HuH-7.5 (cell line): ENCODE measurements around the gene IFTAP.
"Not testable (repeated sequence)": the region's sequence is repeated elsewhere in the genome, so short reads cannot be mapped to it uniquely, and the experiment has no call there.

Experiments
- DNase-seq: peaks from one replicate; pipeline ENCODE4 v3.0.0; 2011; ENCODE audit warnings: low spot score

The IFTAP gene

DNA sequence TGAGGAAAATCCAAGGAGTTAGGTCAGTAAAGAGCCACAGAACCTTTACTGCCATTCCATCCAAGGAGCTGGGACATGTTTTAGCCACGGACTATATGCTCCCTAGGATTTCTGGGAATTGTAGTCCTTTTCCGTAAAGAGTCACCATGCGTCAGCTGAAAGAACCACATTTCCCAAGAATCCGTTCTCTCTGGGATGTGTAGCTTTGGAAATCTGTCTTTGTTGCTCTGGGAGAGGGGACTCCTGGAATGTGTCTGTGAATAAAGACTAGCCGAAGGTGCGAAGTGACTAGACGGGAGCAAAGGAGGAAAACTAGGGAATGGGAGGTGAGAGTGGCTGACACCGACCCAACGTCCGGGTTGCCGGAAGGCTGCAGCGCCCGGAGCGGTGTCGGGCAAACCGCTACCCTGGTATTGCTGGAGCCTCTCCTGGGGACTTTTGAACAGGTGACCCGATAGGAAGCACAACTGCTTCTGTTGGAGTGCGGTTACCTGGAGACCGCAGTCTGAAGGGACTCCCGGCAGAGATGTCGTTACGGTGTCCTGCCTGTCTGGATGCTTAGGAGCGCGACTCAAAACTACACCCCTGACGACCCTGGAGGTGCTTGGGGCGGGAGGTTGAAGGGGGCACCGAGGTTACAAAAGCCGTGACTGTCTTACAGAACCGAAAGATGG, at the start of gene IFTAP:
TSS of gene IFTAP (plus strand) at position 187 of the 674 bp plus-strand sequence. CDS start 15,602 bp downstream, outside the sequence.
- DNase-seq: peak; percentile 52

GRCh38 chr11:36550385-36551115, 43.8 kb upstream of the IFTAP start:
- no peak for DNase-seq

DNA sequence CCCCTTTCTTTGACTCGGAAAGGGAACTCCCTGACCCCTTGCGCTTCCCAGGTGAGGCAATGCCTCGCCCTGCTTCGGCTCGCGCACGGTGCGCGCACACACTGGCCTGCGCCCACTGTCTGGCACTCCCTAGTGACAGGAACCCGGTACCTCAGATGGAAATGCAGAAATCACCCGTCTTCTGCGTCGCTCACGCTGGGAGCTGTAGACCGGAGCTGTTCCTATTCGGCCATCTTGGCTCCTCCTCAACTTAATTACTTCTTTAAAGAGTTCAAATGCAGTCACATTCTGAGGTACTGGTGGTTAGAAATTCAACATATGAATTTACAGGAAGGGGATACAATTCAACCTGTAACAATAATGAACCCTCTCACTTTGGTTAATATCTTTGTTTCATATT, 36.9 kb upstream of the IFTAP start:
- DNase-seq: not testable (repeated sequence)

DNA sequence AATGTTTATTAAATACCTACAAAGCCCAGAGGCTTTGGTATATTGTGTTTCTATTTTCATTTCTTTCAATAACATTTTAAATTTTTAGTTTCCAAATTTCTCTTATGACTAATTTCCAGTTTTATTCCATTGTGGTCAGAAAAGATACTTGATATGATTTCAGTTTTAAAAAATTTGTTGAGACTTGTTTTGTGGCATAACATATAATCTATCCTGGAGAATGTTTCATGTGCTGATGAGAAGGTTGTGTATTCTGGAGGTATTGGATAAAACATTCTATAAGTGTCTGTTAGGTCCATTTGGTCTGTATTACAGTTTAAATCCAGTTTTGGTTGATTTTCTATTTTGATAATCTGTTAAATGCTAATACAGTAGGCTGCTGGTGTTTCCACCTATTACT, 36.3 kb upstream of the IFTAP start:
- no peak for DNase-seq

- no peak for DNase-seq
Measured at GRCh38 chr11:36558571-36559413, 35.5 kb upstream of the IFTAP start.

DNA sequence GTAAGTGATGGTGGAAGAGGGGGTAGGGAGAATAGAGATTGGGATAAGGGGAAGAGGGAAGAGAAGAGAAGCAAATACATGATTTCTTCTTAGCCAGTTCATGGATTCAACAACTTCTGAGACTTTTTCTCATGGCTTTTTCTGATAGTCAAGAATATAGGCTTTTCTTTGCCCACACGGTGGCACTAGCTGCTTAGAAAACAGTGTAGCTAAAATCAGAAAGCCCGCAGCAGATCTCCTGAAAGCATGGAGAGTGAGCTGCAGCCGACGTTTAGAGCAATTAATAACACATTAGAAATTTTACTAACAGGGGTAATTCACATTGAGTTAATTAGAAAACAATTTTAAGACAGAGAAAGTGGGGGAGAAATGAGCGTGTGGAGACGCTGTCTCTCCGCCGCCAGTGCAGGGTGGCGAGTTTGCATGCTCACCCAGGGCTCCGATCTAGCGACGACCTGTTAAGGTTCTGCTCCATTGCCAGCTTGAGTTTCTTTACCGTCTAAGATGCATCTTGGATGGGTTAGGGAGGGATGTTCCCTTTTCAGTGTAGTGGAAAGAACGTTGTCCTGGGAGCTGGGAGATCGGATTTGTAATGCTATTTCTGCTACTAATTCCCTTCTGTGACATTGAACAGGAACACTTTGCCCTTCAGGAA, 29.8 kb upstream of the IFTAP start:
- DNase-seq: no peak

DNA sequence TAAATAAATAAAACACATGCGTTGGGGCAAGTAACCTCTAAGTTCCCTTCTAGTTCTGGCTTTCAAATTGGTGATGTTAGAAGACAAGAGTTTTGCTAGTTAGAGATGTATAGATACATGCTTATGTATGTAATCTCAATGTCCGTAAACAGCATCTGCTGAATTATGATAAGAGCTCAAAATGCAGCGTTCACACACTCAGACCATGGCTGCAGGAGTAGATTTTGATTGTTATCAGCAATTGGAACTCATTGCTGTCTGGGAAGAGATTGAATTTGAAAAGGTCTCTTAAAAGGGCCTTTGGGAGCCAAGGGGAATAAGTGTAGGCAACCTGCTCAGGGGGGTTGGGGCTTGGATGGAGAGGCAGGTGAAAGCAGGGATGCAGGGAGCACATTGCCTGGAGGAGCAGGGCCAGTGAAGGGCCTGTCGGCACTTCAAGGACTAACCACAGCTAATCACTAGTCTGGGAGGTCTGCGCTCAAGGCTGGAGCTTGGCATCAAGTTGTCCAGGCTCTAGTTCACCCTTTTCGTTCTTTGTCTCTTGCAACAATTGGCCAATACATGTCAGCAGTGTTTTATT, 29.2 kb upstream of the IFTAP start:
- DNase-seq: no peak

GRCh38 chr11:36566407-36567053, 27.8 kb upstream of the IFTAP start:
- no peak for DNase-seq

GRCh38 chr11:36567694-36568093, 26.6 kb upstream of the IFTAP start, which contains the start of gene RAG1:
Gene RAG1 (plus strand): TSS chr11:36568007. CDS start chr11:36573305, 5,298 bp downstream.
- no peak for DNase-seq

GRCh38 chr11:36569095-36569494, 25.2 kb upstream of the IFTAP start:
- DNase-seq: no peak

- no peak for DNase-seq
Measured at GRCh38 chr11:36574486-36574885, 19.8 kb upstream of the IFTAP start.

DNA sequence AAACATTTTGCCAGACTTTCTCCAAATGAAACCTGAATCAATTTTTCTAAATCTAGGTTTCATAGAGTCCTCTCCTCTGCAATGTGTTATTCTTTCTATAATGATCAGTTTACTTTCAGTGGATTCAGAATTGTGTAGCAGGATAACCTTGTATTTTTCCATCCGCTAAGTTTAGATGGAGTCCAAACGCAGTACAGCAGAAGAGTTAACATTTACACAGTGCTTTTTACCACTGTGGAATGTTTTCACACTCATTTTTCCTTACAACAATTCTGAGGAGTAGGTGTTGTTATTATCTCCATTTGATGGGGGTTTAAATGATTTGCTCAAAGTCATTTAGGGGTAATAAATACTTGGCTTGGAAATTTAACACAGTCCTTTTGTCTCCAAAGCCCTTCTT, 16.9 kb upstream of the IFTAP start:
- no peak for DNase-seq

GRCh38 chr11:36577859-36578258, 16.4 kb upstream of the IFTAP start:
- DNase-seq: no peak

DNA sequence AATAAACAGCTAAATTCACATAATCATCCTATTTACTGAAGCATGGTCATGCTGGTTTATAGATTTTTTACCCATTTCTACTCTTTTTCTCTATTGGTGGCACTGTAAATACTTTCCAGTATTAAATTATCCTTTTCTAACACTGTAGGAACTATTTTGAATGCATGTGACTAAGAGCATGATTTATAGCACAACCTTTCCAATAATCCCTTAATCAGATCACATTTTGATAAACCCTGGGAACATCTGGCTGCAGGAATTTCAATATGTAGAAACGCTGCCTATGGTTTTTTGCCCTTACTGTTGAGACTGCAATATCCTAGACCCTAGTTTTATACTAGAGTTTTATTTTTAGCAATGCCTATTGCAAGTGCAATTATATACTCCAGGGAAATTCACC, 15.8 kb upstream of the IFTAP start:
- no peak for DNase-seq

DNA sequence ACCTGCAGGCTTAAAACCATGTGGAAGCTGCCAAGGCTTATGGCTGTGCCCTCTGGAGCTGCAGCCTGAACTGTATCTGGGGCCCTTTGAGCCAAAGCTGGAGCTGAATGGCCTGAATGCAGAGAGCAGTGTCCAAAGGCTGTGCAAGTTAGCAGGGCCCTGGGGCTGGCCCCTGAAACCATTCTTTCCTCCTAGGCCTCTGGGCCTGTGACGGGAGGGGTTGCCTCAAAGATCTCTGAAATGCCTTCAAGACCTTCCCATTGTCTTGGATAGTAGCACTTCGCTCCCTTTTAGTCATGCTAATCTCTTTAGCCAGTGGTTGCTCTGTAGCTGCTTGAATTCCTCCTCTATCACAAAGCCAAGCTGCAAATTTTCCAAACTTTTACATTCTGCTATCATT, 12.8 kb upstream of the IFTAP start:
- no peak for DNase-seq

DNA sequence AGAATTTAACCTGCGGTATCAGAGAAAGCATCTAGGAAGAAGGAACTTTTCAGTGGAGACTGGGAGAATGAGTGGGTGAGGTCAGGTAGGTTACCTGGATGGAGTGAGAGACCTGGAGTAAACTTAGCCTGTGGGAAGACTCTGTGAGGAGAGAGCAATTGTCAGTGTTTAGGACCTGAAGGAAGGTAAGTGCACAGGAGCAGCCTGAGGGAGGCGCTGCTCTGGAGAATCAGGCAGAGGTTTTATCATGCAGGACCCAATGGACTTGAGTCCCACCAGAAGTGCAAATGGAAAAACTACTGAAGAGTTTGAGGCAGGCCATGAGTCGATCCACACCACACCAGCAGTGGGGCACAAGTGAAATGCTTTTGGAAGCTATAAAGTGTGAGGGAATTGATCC, 10.6 kb upstream of the IFTAP start:
- DNase-seq: no peak

GRCh38 chr11:36586543-36586942, 7.8 kb upstream of the IFTAP start:
- no peak for DNase-seq

- DNase-seq: no peak
Measured at GRCh38 chr11:36588099-36588498, 6.2 kb upstream of the IFTAP start.

DNA sequence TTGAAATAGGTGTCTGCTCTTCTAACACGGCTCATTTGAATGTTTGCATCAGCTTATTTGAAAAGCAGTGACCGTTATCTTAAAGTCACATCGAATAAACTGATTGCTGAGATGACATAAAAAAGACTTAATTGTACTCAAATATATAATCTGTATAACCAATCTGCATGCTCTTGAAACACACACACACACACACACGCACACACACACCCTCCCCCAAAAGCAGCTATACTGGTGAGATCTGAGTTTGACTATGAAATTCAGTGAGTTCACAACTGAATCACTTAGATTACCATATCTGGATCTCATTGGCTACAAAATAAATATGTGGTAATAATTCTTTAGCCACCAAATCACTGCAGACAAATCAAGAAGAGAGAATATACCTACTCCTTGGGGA, 3.8 kb upstream of the IFTAP start:
- DNase-seq: no peak

GRCh38 chr11:36591433-36591832, 2.9 kb upstream of the IFTAP start:
- no peak for DNase-seq

DNA sequence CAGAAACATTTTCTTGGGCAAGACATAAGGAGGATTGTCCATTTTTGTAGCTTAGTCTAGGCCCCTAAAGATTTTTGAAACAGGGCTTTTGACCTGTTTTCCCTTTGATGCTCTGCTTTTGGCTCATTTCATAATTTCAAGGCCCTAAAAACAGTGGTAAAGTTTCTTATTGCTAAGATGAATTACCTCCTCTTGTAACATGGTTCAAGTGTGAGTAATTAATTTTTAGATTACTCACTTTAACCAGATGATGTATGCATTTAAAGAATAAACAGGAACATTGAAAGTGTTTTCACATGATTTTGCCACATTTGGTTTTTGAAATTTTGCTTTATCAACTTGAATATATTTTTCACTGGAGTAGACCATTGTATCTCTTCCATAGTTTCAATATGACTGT, 2.6 kb downstream of the IFTAP start:
- DNase-seq: no peak
